ENCODE data around the gene ECE1. TPM values are rescaled to one million over a fixed set of nuclear protein-coding genes. Genes with fewer than 3 reads are reported as not detected.
A peak's percentile ranks its signal among the peaks of the same experiment; 100 is the strongest.

ECE1 gene
- polyA plus RNA-seq, 2 donors = 12.4 to 14.2 TPM

DNA sequence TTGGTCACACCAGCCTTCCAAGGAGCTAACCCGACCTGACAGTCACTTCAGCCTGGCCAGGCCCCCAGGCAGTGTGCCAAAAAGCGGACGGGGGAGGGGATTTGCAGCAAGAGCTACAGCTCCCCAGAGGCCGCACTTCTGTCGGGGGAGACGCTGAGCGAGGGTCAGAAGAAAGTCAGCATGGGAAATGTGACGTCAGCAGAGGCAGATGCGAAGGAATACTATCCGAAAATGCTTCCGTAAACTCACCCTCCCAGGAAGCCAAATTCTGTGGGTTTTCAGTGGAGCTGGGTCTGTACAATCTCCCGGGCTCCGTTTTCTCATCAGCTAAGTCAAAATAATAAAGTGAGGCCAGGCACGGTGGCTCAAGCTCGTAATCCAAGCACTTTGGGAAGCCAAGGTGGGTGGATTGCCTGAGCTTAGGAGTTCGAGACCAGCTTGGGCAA is 28.5 kb upstream of the ECE1 start:
- Histone ChIP-seq H3K4me3 (ENCODE audit: low read depth in 1 of 2, low read length in 2 of 2) (no peak overlapping the region), H3K4me1 (ENCODE audit: control insufficient read depth in 2 of 2, insufficient read depth in 2 of 2, low read length in 1 of 2) (peaks cover 8% of the 10 kb centered on the region in 2 donors), H3K27me3 (ENCODE audit: control insufficient read depth in 1 of 2, insufficient read depth in 2 of 2, low read length in 2 of 2) (no peaks in the 10 kb centered on the region), H3K36me3 (ENCODE audit: control insufficient read depth in 2 of 2, insufficient read depth in 2 of 2, low read length in 1 of 2) (no peaks in the 10 kb centered on the region), H3K9me3 (ENCODE audit: control insufficient read depth in 2 of 2, insufficient read depth in 1 of 2, low read depth in 1 of 2, low read length in 1 of 2) (no peaks in the 10 kb centered on the region), H3K27ac (ENCODE audit: low read depth in 2 of 2, low read length in 1 of 2) (peak overlapping the region; percentile 73 to 80)
- 60 to 68% methylated on average over 16 of the region's 16 CpGs for WGBS, 2 donors

DNA sequence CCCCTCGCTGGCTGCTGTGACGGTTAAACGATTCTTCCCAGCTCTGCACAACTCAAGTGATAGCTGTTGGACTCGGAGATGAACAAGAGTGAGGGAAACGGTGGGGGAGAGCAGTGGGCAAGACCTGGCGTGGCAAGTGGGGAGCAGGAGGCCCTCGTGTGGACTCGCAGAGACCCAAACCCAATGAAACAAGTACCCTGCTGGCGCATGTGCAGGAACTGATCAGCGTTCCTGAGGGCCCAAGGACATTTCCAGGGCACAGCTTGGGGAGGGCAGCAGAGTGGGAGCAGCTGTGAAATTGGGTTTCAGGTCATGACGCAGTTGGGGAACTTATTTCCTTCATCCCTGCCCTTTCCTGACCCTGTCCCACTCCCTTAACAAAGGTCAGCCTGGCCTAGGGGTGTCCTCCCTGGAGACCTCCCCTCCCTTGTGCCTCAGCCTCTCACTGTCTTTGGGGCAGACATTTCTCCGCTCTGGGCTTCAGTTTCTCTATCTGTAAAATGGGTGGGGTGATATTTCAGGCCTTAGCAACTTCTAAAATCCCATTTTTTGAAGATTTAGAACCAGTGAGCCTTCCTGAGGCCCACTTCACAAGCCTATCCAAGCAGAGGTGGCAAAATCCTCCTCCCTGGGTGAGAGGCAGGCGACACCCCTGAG is 27.9 kb upstream of the ECE1 start:
- H3K27ac ChIP-seq (ENCODE audit: low read depth in 2 of 2, low read length in 1 of 2) = peak overlapping the region; percentile 55 to 80
- no peaks in the 10 kb centered on the region for H3K27me3 ChIP-seq (ENCODE audit: control insufficient read depth in 1 of 2, insufficient read depth in 2 of 2, low read length in 2 of 2)
- H3K36me3 ChIP-seq (ENCODE audit: control insufficient read depth in 2 of 2, insufficient read depth in 2 of 2, low read length in 1 of 2) = no peaks in the 10 kb centered on the region
- H3K9me3 ChIP-seq (ENCODE audit: control insufficient read depth in 2 of 2, insufficient read depth in 1 of 2, low read depth in 1 of 2, low read length in 1 of 2) = no peaks in the 10 kb centered on the region
- H3K4me1 ChIP-seq (ENCODE audit: control insufficient read depth in 2 of 2, insufficient read depth in 2 of 2, low read length in 1 of 2) = peaks cover 8% of the 10 kb centered on the region in 2 donors
- H3K4me3 ChIP-seq (ENCODE audit: low read depth in 1 of 2, low read length in 2 of 2) = no peak overlapping the region
- 80 to 88% methylated on average over 13 of the region's 13 CpGs for WGBS, 2 donors

DNA sequence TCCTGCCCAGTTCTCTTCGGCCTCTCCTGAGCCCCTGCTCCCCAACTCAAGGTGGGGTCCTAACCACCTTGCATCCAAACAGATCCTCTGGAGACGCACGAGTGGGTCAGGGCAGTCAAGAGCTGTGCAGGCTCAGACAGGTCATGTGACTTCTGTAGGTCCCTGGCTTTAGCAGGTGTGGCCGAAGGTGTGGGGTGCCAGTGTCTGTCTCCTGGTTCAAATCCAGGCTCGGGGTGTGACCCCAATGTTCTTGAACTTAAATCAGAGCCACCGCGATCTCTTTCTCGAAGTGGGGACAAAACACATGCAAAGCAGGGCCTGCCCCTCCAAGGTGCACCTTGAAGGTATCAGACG is 27.4 kb upstream of the ECE1 start:
- Histone ChIP-seq H3K27ac (ENCODE audit: low read depth in 2 of 2, low read length in 1 of 2) (peak overlapping the region; percentile 55 to 80), H3K4me1 (ENCODE audit: control insufficient read depth in 2 of 2, insufficient read depth in 2 of 2, low read length in 1 of 2) (peaks cover 7 to 8% of the 10 kb centered on the region in 2 donors), H3K36me3 (ENCODE audit: control insufficient read depth in 2 of 2, insufficient read depth in 2 of 2, low read length in 1 of 2) (no peaks in the 10 kb centered on the region), H3K27me3 (ENCODE audit: control insufficient read depth in 1 of 2, insufficient read depth in 2 of 2, low read length in 2 of 2) (no peaks in the 10 kb centered on the region), H3K4me3 (ENCODE audit: low read depth in 1 of 2, low read length in 2 of 2) (no peak overlapping the region), H3K9me3 (ENCODE audit: control insufficient read depth in 2 of 2, insufficient read depth in 1 of 2, low read depth in 1 of 2, low read length in 1 of 2) (no peaks in the 10 kb centered on the region)
- 71 to 83% methylated on average over 9 of the region's 9 CpGs for WGBS, 2 donors

DNA sequence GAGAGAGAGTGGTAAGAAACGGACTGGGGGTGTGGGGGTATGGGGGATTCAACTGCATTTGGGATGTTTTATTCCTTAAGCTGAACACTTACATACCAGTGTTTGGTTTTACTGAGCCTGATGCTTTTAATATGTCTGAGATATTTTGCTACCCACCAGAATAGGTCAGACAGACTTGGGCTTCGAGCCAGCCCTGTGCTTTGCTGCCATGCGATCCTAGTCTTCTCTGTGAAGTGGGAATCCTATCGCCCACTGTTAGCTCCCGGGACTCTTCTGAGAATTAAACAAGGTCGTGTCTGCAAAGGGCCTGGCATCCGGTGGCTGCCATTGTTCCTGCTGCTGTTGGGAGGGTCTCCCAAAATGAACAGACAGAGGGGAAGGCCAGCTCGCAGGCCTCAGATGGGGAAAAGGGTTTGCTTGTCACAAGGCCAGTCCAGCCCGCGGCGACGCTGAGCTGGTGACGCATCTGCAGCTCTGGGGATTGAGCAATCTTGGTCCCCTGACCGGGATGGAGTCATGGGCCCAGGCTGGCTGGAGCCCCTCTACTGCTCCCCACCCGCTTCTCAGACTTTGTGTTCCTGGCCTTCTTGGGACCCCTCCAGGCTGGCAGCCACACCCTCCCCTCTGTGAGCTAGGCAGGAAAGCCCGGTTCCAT is 26.9 kb upstream of the ECE1 start:
- Histone ChIP-seq H3K9me3 (ENCODE audit: control insufficient read depth in 2 of 2, insufficient read depth in 1 of 2, low read depth in 1 of 2, low read length in 1 of 2) (no peaks in the 10 kb centered on the region), H3K27me3 (ENCODE audit: control insufficient read depth in 1 of 2, insufficient read depth in 2 of 2, low read length in 2 of 2) (no peaks in the 10 kb centered on the region), H3K4me3 (ENCODE audit: low read depth in 1 of 2, low read length in 2 of 2) (no peak overlapping the region), H3K36me3 (ENCODE audit: control insufficient read depth in 2 of 2, insufficient read depth in 2 of 2, low read length in 1 of 2) (no peaks in the 10 kb centered on the region), H3K4me1 (ENCODE audit: control insufficient read depth in 2 of 2, insufficient read depth in 2 of 2, low read length in 1 of 2) (peaks cover 2 to 6% of the 10 kb centered on the region in 2 donors), H3K27ac (ENCODE audit: low read depth in 2 of 2, low read length in 1 of 2) (peak overlapping the region; percentile 67 to 80)
- 69 to 75% methylated on average over 16 of the region's 16 CpGs for WGBS, 2 donors

DNA sequence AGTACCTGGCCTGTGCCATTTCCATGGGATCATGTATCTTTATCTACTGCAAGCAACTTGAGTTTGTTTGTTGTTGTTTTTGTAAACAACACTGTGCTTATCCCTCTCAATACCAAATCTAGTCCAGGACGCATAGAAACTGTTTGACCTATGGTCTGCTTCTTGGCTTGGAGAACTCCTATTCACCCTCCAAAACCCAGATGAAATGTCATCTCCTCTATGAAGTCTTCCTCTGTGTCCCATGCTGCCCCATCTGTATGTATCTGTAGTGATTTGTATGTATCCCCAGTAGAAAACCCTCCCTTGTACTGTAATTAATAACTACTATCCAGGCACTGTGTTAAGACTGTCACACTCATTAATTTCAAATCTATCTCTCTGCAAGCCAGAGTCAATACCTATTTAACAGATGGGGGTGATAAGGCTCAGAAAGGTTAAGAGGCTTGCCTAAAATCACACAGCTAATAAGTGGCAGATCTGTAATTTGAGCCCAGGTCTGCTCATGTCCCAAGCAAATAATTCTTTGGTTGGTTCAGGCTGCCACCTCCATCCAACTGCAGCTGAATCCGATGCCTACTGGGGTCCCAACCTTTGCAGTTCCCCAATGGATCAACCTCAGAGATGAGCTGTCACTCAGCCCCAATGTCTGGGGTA is 24.6 kb upstream of the ECE1 start:
- H3K36me3 ChIP-seq (ENCODE audit: control insufficient read depth in 2 of 2, insufficient read depth in 2 of 2, low read length in 1 of 2) = no peaks in the 10 kb centered on the region
- no peaks in the 10 kb centered on the region for H3K9me3 ChIP-seq (ENCODE audit: control insufficient read depth in 2 of 2, insufficient read depth in 1 of 2, low read depth in 1 of 2, low read length in 1 of 2)
- no peak overlapping the region for H3K4me3 ChIP-seq (ENCODE audit: low read depth in 1 of 2, low read length in 2 of 2)
- no peaks in the 10 kb centered on the region for H3K27me3 ChIP-seq (ENCODE audit: control insufficient read depth in 1 of 2, insufficient read depth in 2 of 2, low read length in 2 of 2)
- H3K4me1 ChIP-seq (ENCODE audit: control insufficient read depth in 2 of 2, insufficient read depth in 2 of 2, low read length in 1 of 2) = peaks cover 3 to 8% of the 10 kb centered on the region in 2 donors
- WGBS, 2 donors = 86 to 96% methylated on average over 2 of the region's 2 CpGs
- peak overlapping the region; percentile 23 to 37 for H3K27ac ChIP-seq (ENCODE audit: low read depth in 2 of 2, low read length in 1 of 2)

DNA sequence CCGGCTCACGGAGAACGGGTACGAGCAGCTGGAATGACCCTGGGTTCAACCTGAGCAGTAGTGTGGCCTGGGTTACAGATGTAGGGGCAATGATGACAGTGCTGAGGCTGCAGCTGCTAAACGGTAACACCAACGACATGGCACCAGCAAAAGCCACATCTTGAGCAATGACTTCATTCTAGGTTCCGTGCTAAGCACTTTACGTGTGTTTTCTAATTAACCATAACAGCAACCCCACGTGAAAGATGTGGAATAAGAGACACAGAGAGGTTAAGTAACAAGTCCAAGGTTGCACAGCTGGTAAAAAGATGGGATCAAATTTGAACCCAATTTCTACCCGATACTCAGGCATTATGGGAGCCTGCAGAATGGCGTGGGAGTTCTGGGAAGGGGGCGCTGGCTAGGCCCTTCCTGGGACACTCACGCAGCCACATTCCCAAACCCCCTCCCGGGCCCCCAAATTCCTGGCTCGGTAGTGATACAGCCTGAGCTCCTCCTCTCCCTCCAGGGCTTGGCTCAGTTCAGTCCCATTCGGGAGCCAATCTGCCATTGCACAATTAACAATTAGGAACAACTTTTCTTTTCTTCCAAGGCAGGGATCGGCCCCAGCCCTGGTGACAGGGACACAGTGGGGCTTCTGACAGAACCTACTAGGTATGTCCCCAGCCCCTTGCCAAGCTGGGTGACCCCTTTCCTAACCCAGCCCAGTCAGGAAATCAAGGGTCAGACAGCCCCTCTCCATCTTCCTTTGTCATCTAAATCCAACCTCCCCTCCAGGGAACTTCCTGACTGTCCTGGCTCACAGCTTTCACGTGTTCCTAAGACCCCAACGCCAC is 23.8 kb upstream of the ECE1 start:
- Histone ChIP-seq H3K4me3 (ENCODE audit: low read depth in 1 of 2, low read length in 2 of 2) (no peak overlapping the region), H3K4me1 (ENCODE audit: control insufficient read depth in 2 of 2, insufficient read depth in 2 of 2, low read length in 1 of 2) (peaks cover 3 to 10% of the 10 kb centered on the region in 2 donors), H3K27me3 (ENCODE audit: control insufficient read depth in 1 of 2, insufficient read depth in 2 of 2, low read length in 2 of 2) (no peaks in the 10 kb centered on the region), H3K27ac (ENCODE audit: low read depth in 2 of 2, low read length in 1 of 2) (peak overlapping the region; percentile 23 to 40), H3K36me3 (ENCODE audit: control insufficient read depth in 2 of 2, insufficient read depth in 2 of 2, low read length in 1 of 2) (no peaks in the 10 kb centered on the region), H3K9me3 (ENCODE audit: control insufficient read depth in 2 of 2, insufficient read depth in 1 of 2, low read depth in 1 of 2, low read length in 1 of 2) (no peaks in the 10 kb centered on the region)
- WGBS, 2 donors = 50 to 53% methylated on average over 19 of the region's 19 CpGs

DNA sequence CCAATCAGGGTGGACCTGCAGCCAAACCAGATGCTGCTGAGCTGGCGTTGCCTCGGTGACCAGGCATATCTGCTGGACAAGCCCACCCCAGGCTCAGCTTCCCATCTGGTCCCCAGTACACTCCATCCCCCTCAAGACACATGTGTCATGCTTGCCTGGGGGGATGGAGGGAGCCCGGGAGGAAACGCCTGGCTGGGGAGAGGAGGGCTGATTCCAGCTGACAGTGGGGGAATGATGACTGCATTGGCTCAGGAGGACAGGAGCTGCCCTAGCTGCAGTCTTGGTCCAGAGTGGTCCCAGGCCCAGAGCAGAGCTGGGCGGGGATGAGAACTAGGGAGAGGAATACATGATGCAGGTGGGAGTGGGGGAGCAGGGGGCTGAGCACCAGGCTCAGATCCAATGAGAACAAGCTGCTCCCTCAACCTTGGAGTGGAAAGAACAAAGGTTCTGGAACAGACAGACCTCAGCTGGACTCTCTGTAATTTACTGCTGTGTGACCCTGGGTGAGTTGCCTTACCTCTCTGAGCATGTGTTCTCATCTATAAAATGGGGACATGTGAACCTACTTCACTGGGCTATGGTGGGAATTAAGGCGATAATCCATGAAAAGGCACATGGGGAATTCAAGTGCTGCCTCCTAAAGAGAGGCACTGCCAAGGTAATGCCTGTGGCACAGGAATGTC is 23.1 kb upstream of the ECE1 start:
- Histone ChIP-seq H3K27me3 (ENCODE audit: control insufficient read depth in 1 of 2, insufficient read depth in 2 of 2, low read length in 2 of 2) (no peaks in the 10 kb centered on the region), H3K9me3 (ENCODE audit: control insufficient read depth in 2 of 2, insufficient read depth in 1 of 2, low read depth in 1 of 2, low read length in 1 of 2) (no peaks in the 10 kb centered on the region), H3K4me3 (ENCODE audit: low read depth in 1 of 2, low read length in 2 of 2) (no peak overlapping the region), H3K27ac (ENCODE audit: low read depth in 2 of 2, low read length in 1 of 2) (peak overlapping the region; percentile 4 to 40), H3K4me1 (ENCODE audit: control insufficient read depth in 2 of 2, insufficient read depth in 2 of 2, low read length in 1 of 2) (peaks cover 9 to 17% of the 10 kb centered on the region in 2 donors), H3K36me3 (ENCODE audit: control insufficient read depth in 2 of 2, insufficient read depth in 2 of 2, low read length in 1 of 2) (no peaks in the 10 kb centered on the region)
- WGBS, 2 donors = 66% methylated on average over 6 of the region's 6 CpGs

DNA sequence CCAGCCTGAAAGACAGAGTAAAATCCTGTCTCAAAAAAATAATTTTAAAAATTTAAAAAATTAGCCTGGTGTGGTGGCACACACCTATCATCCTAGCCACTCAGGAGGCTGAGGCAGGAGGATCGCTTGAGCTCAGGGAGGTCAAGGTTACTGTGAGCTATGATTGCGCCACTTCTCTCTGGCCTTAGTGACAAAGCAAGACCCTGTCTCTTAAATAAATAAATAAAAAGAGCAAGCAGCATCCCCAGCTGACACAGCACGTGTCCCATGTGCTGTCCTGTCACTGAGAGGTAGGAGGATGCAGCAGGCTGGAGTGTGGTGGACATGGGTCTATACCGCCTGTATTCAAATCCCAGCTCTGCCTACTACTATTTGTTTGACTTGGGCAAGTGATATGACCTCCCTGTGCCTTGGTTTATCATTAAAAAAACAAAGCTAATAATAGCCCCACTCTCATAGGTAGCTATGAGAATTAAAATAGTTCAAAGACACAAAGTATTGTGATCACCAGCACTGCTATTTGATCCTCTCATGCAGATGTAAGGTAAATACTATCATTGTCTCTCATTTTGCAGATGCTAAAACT is 22.2 kb upstream of the ECE1 start:
- Histone ChIP-seq H3K9me3 (ENCODE audit: control insufficient read depth in 2 of 2, insufficient read depth in 1 of 2, low read depth in 1 of 2, low read length in 1 of 2) (no peaks in the 10 kb centered on the region), H3K4me1 (ENCODE audit: control insufficient read depth in 2 of 2, insufficient read depth in 2 of 2, low read length in 1 of 2) (peaks cover 9 to 24% of the 10 kb centered on the region in 2 donors), H3K27me3 (ENCODE audit: control insufficient read depth in 1 of 2, insufficient read depth in 2 of 2, low read length in 2 of 2) (no peaks in the 10 kb centered on the region), H3K36me3 (ENCODE audit: control insufficient read depth in 2 of 2, insufficient read depth in 2 of 2, low read length in 1 of 2) (no peaks in the 10 kb centered on the region), H3K27ac (ENCODE audit: low read depth in 2 of 2, low read length in 1 of 2) (no peak overlapping the region), H3K4me3 (ENCODE audit: low read depth in 1 of 2, low read length in 2 of 2) (no peak overlapping the region)
- 82 to 95% methylated on average over 4 of the region's 4 CpGs for whole genome bisulfite sequencing, 2 donors

Data from esophagus (tissue), 2 donors.